Stomach (tissue), 4 donors: ENCODE measurements around the gene ATR.

Experiments used
- CTCF ChIP-seq, 7 experiments: fragments of 450-650 bp in 4 of 7; fragments of 200-600 bp in 3 of 7; sonication (generic) in 3 of 7; IDR thresholded peaks; one replicate each; pipeline ENCODE4 v1.5.1; 2016 to 2019; ENCODE audit warnings: antibody characterized with exemption in 7 of 7, control low read depth in 2 of 7, mild to moderate bottlenecking in 1 of 7
- POLR2A ChIP-seq, 4 donors: fragments of 450-650 bp; IDR thresholded peaks; one replicate each; pipeline ENCODE4 v1.6.1; 2016; ENCODE audit warnings: antibody characterized with exemption in 4 of 4, control low read depth in 2 of 4, mild to moderate bottlenecking in 1 of 4, moderate library complexity in 1 of 4

GRCh38 chr3:142563496-142563997 lies 15.0 kb downstream of the ATR start:
- no peak for TF ChIP-seq POLR2A (IDR thresholded peaks at IDR 0.05)
- no peak for TF ChIP-seq CTCF (IDR thresholded peaks at IDR 0.05)
